ENCODE measurements around the gene RABGGTA.

Gene RABGGTA

GRCh38 chr14:24271134-24271833 lies at the start of gene RABGGTA:
Gene RABGGTA, minus strand, starts transcription at chr14:24271597. Its CDS starts 482 bp downstream, at chr14:24271115.
- peak within 1 kb of the TSS; percentile 98 for H2AFZ ChIP-seq
- peak; percentile 83 for TF ChIP-seq CTCF (IDR thresholded peaks at IDR 0.05)
- H3K4me3 ChIP-seq (ENCODE audit: low read depth, low read length): peak within 1 kb of the TSS; percentile 99
- H3K36me3 ChIP-seq (ENCODE audit: control insufficient read depth, insufficient read depth, low read length): no peaks in the 10 kb centered on the region
- H3K4me1 ChIP-seq: peaks cover 11% of the 10 kb centered on the region
- H3K4me2 ChIP-seq (ENCODE audit: low read length): peak within 1 kb of the TSS; percentile 95
- H3K27ac ChIP-seq: peak within 1 kb of the TSS; percentile 93
- peaks cover 8% of the 10 kb centered on the region for H3K79me2 ChIP-seq
- no peaks in the 10 kb centered on the region for H3K27me3 ChIP-seq (ENCODE audit: control insufficient read depth, insufficient read depth, low read length)
- peak within 1 kb of the TSS; percentile 73 for H3K9ac ChIP-seq
- H3K9me3 ChIP-seq (ENCODE audit: control insufficient read depth, low read length): no peaks in the 10 kb centered on the region

DNA sequence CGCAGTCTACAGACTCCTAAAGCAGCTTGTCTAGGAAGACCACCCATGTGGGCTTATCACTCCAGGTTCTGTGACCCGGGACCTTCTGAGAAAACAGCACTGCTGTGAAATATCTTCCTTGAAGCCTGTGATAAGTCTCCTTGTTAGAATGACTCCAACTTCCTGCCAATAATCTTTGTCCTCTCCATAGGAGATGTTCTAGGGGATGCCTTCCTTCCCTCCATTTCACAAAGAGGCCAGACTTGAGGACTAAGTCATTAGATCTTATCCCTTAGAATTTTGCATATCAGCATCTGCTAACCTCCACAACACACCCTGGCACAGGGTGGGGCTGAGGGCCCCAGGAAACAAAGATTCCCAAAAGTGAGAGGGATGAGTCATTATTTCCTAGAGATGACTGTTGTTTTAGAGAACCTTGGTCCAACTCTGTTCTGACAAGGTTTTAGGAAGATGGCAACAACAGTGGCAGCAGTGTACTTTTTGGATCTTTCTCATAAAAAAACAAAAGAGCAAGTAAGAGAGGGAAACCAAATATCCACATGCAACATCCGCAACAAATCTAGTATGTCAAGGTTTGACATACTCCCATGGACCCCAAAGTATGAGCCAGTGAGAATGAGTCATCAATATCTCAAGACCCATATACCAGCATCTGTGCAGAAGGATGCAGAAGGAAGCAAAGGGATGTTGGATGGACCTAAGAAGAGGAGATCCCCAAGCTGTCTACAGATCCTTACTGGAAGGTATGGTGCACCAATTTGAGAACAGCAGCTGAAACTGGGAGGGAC lies 45.9 kb upstream of the RABGGTA start:
- TF ChIP-seq CTCF (IDR thresholded peaks at IDR 0.05): no peak
- Histone ChIP-seq H3K4me3 (ENCODE audit: low read depth, low read length) (no peak overlapping the region), H3K36me3 (ENCODE audit: control insufficient read depth, insufficient read depth, low read length) (no peaks in the 10 kb centered on the region), H3K4me2 (ENCODE audit: low read length) (no peak overlapping the region), H3K79me2 (no peaks in the 10 kb centered on the region), H3K9me3 (ENCODE audit: control insufficient read depth, low read length) (no peaks in the 10 kb centered on the region), H3K9ac (no peak overlapping the region), H3K27me3 (ENCODE audit: control insufficient read depth, insufficient read depth, low read length) (no peaks in the 10 kb centered on the region), H2AFZ (no peak overlapping the region), H3K27ac (no peak overlapping the region), H3K4me1 (no peaks in the 10 kb centered on the region)

- H3K4me3 ChIP-seq (ENCODE audit: low read depth, low read length): no peak overlapping the region
- no peak overlapping the region for H3K9ac ChIP-seq
- no peak overlapping the region for H2AFZ ChIP-seq
- no peaks in the 10 kb centered on the region for H3K79me2 ChIP-seq
- H3K27ac ChIP-seq: peak overlapping the region; percentile 8
- H3K4me2 ChIP-seq (ENCODE audit: low read length): no peak overlapping the region
- TF ChIP-seq CTCF (IDR thresholded peaks at IDR 0.05): no peak
- no peaks in the 10 kb centered on the region for H3K27me3 ChIP-seq (ENCODE audit: control insufficient read depth, insufficient read depth, low read length)
- no peaks in the 10 kb centered on the region for H3K4me1 ChIP-seq
- H3K36me3 ChIP-seq (ENCODE audit: control insufficient read depth, insufficient read depth, low read length): no peaks in the 10 kb centered on the region
- no peaks in the 10 kb centered on the region for H3K9me3 ChIP-seq (ENCODE audit: control insufficient read depth, low read length)
Observed at GRCh38 chr14:24316597-24316950, 45.2 kb upstream of the RABGGTA start.

GRCh38 chr14:24315807-24316596 lies 44.6 kb upstream of the RABGGTA start:
- Histone ChIP-seq H3K36me3 (ENCODE audit: control insufficient read depth, insufficient read depth, low read length) (no peaks in the 10 kb centered on the region), H3K4me3 (ENCODE audit: low read depth, low read length) (no peak overlapping the region), H3K9ac (no peak overlapping the region), H3K4me1 (no peaks in the 10 kb centered on the region), H3K79me2 (no peaks in the 10 kb centered on the region), H2AFZ (no peak overlapping the region), H3K9me3 (ENCODE audit: control insufficient read depth, low read length) (no peaks in the 10 kb centered on the region), H3K27me3 (ENCODE audit: control insufficient read depth, insufficient read depth, low read length) (no peaks in the 10 kb centered on the region), H3K27ac (peak overlapping the region; percentile 47), H3K4me2 (ENCODE audit: low read length) (no peak overlapping the region)
- TF ChIP-seq CTCF (IDR thresholded peaks at IDR 0.05): no peak
